Common myeloid progenitor, CD34-positive (primary cell): Measurements from ENCODE around the gene ANKRD55.
A peak's percentile ranks its signal among the peaks of the same experiment; 100 is the strongest.
"Not testable (repeated sequence)": the region's sequence is repeated elsewhere in the genome, so short reads cannot be mapped to it uniquely, and the experiment has no call there.

ENCODE experiments used
- CTCF ChIA-PET: fragments of 350-600 bp; sonication (Branson Sonifier 250); formaldehyde crosslinking; loops from one replicate; lab custom pipeline; 2021; ENCODE audit warnings: antibody characterized with exemption; lab: Charles Lee
- POLR2A ChIA-PET: fragments of 350-600 bp; sonication (Branson Sonifier 250); formaldehyde crosslinking; loops from one replicate; lab custom pipeline; 2021; ENCODE audit warnings: antibody characterized with exemption; lab: Charles Lee
- DNase-seq, 3 donors: peaks; one replicate each; pipeline versions ENCODE4 v3.0.0 to v3.0.0-alpha.2; 2013
- H3K27ac ChIP-seq, 2 experiments: 1 replicate in 1 of 2; 2 replicates in 1 of 2; pipeline ENCODE4 v1.7.0; 2013; ENCODE audit warnings: inconsistent platforms in 2 of 2, low read length in 2 of 2, mild to moderate bottlenecking in 2 of 2, low read depth in 1 of 2, moderate library complexity in 1 of 2; ENCODE audit not compliant: severe bottlenecking in 2 of 2, insufficient read depth in 1 of 2, poor library complexity in 1 of 2
- H3K27me3 ChIP-seq, 5 experiments: replicated peaks in 2 of 5; 1 replicate in 3 of 5; 2 replicates in 2 of 5; pipeline versions ENCODE4 v1.6.1 to v1.7.0; 2013; ENCODE audit warnings: low read length in 4 of 5, mild to moderate bottlenecking in 2 of 5, moderate library complexity in 2 of 5, inconsistent platforms in 1 of 5; ENCODE audit not compliant: insufficient read depth in 5 of 5, control insufficient read depth in 4 of 5
- H3K36me3 ChIP-seq, 4 experiments: 1 replicate in 2 of 4; 2 replicates in 2 of 4; pipeline versions ENCODE4 v1.6.1 to v1.7.0; 2013; ENCODE audit warnings: low read length in 3 of 4, control low read depth in 1 of 4, mild to moderate bottlenecking in 1 of 4; ENCODE audit not compliant: control insufficient read depth in 4 of 4, insufficient read depth in 4 of 4
- H3K4me1 ChIP-seq, 4 experiments: 1 replicate in 3 of 4; 2 replicates in 1 of 4; pipeline versions ENCODE4 v1.6.1 to v1.7.1; 2013; ENCODE audit warnings: low read length in 3 of 4, mild to moderate bottlenecking in 3 of 4, control low read depth in 1 of 4, inconsistent platforms in 1 of 4, moderate library complexity in 1 of 4; ENCODE audit not compliant: control insufficient read depth in 4 of 4, insufficient read depth in 4 of 4; ENCODE audit errors: control extremely low read depth in 1 of 4
- H3K4me3 ChIP-seq, 7 experiments: 1 replicate in 4 of 7; 2 replicates in 3 of 7; pipeline versions ENCODE4 v1.5.1 to v1.7.0; 2013; ENCODE audit warnings: mild to moderate bottlenecking in 7 of 7, low read length in 6 of 7, moderate library complexity in 6 of 7, inconsistent platforms in 2 of 7, low read depth in 2 of 7, control low read depth in 1 of 7; ENCODE audit not compliant: insufficient read depth in 4 of 7, control insufficient read depth in 1 of 7; ENCODE audit errors: extremely low read depth in 1 of 7
- H3K9me3 ChIP-seq, 5 experiments: 1 replicate in 4 of 5; 2 replicates in 1 of 5; pipeline versions ENCODE4 v1.6.1 to v1.7.1; 2013; ENCODE audit warnings: low read length in 4 of 5, mild to moderate bottlenecking in 2 of 5, inconsistent platforms in 1 of 5, low read depth in 1 of 5, moderate library complexity in 1 of 5; ENCODE audit not compliant: control insufficient read depth in 4 of 5, insufficient read depth in 2 of 5; ENCODE audit errors: control extremely low read depth in 1 of 5
- WGBS: methylation state at CpG from one replicate; pipeline ENCODE4 v1.1.5; 2013; ENCODE audit not compliant: insufficient coverage; 5-methylcytosine and 5-hydroxymethylcytosine counted together

Gene ANKRD55

GRCh38 chr5:56090793-56091460, 142.2 kb downstream of the ANKRD55 start:
- no peak overlapping the region for H3K4me3 ChIP-seq
- H3K9me3 ChIP-seq, result no peaks in the 10 kb centered on the region
- peak in 1 of 3 donors; percentile 18 for DNase-seq
- CTCF ChIA-PET, result interaction anchor here (0.6 to 1.2 kb wide), 3 partner anchors 9 to 27 kb away, joined by 3 to 4 read pairs (median 3); no protein-coding TSS in a partner anchor
- no peaks in the 10 kb centered on the region for H3K27me3 ChIP-seq
- H3K4me1 ChIP-seq, result peaks cover 0 to 15% (median 12%) of the 10 kb centered on the region in 4 experiments
- no peak overlapping the region for H3K27ac ChIP-seq
- 85% methylated on average over 6 of the region's 7 CpGs for WGBS
- H3K36me3 ChIP-seq, result no peaks in the 10 kb centered on the region
- POLR2A ChIA-PET, result interaction anchor here (0.6 to 1.0 kb wide), 2 partner anchors 17 to 424 kb away, joined by 6 to 8 read pairs; no protein-coding TSS in a partner anchor

DNA sequence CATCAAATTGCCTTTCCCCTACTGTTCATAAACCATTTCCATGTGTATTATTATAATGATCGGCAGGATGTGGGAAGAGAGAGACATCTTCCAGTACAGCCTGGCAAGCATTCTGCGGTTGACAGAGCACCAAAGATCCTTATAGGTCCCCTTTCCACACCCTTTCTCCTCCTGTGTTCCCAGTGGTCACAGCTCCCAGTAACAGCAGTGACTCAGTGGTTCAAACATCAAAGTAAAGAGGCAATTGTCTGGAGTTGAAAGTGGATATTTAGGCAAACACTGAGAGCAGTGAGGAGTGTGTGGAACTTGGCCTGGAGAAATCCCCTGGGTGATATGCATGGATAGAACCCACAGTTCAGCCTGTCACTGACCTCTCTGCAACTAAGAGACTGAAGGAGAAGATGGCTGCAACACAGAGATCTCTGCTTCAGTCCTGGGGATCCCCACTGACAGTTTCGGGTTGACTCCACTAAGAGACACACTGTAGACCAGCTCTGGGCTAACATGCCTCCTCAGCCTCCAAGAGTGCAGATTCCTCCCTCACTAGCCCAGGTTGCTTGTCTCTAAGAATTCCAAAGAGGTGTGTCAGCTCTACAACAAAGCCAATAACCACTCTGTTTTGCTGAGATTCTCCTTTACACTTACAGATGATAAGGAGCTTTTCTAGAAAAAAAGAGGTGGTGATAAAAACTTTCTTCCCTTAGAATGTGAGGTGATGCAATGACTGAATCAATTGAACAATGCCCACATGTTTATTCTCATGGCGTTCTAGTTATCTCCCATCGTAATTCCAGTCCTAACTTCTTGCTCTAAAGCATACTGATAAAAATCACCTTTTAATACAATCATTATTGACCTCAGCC, 143.9 kb downstream of the ANKRD55 start:
- POLR2A ChIA-PET, result no interaction called here
- no peak for DNase-seq
- Histone ChIP-seq H3K36me3 (no peaks in the 10 kb centered on the region), H3K4me1 (peaks cover 0 to 25% (median 15%) of the 10 kb centered on the region in 4 experiments), H3K27ac (no peak overlapping the region), H3K9me3 (no peaks in the 10 kb centered on the region), H3K27me3 (no peaks in the 10 kb centered on the region), H3K4me3 (no peak overlapping the region)
- CTCF ChIA-PET, result no interaction called here
- WGBS, result no CpG with 5 or more reads among the region's 5 CpGs

DNA sequence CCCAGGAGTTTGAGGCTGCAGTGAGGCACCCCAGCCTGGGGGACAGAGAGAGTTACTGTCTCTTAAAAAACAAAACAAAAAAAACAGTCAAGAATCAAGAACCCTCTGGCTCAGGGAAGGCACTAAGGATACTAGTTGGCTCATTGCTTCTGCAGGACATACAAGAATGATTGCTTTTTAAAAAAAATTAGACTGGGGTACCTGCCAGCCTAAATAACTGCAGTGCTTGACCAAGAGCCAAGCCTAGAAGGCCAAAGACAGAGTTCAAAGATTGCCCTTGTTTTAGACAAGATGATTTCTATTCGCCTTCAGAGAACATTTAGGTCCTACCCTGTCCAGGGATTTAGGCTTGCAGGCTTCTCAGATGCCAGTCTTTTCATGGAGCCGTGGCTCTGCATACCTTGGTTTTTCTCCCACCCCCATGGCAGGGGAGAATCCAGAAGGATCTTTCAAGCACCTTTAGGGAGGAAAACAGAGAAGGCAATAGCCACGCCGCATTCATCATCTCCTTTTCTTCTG, 144.6 kb downstream of the ANKRD55 start:
- Histone ChIP-seq H3K9me3 (no peaks in the 10 kb centered on the region), H3K36me3 (no peaks in the 10 kb centered on the region), H3K27me3 (no peaks in the 10 kb centered on the region), H3K27ac (no peak overlapping the region), H3K4me3 (no peak overlapping the region), H3K4me1 (peaks cover 0 to 25% (median 15%) of the 10 kb centered on the region in 4 experiments)
- POLR2A ChIA-PET, result no interaction called here
- CTCF ChIA-PET, result no interaction called here
- no peak for DNase-seq
- 43% methylated on average over 2 of the region's 4 CpGs for WGBS

DNA sequence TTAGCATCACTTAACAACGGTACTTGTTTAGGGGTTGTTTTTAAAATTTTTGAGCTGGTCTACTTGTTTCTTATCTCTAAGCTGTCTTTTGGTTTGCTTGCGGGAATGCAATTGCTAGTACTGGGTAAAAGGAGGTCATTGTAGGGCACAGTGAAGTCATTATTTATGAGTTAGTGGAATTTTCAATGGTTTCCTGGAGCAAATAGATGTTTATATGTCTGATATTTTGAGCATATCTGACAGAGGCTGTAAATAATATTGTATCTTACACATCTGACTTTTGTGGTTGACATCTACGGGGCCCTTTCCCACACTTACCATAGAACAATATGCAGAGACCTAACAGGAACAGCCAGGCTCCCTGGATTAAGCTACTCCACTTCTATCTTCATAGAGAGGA, 147.9 kb downstream of the ANKRD55 start:
- ChIA-PET CTCF (interaction anchor here (1.3 kb wide), 1 partner anchor 115 kb away, joined by 3 read pairs; no protein-coding TSS in a partner anchor), POLR2A (no interaction called here)
- no peak overlapping the region for H3K27ac ChIP-seq
- peak overlapping the region in 1 of 7 experiments; percentile 38 for H3K4me3 ChIP-seq
- peaks cover 0 to 12% (median 5%) of the 10 kb centered on the region in 4 experiments for H3K4me1 ChIP-seq
- H3K9me3 ChIP-seq, result no peaks in the 10 kb centered on the region
- peak in 2 of 3 donors; percentile 37 to 46 for DNase-seq
- 0% methylated on average over 1 of the region's 3 CpGs for WGBS
- no peaks in the 10 kb centered on the region for H3K36me3 ChIP-seq
- no peaks in the 10 kb centered on the region for H3K27me3 ChIP-seq

GRCh38 chr5:56083286-56083854, 149.8 kb downstream of the ANKRD55 start:
- H3K27me3 ChIP-seq, result peaks cover 0 to 6% (median 2%) of the 10 kb centered on the region in 5 experiments
- H3K4me1 ChIP-seq, result peaks cover 0 to 12% (median 5%) of the 10 kb centered on the region in 4 experiments
- no peak overlapping the region for H3K4me3 ChIP-seq
- no peaks in the 10 kb centered on the region for H3K36me3 ChIP-seq
- no peak for DNase-seq
- H3K27ac ChIP-seq, result no peak overlapping the region
- ChIA-PET CTCF (no interaction called here), POLR2A (interaction anchor here (1.0 kb wide), 1 partner anchor 12 kb away, joined by 3 read pairs; no protein-coding TSS in a partner anchor)
- H3K9me3 ChIP-seq, result no peaks in the 10 kb centered on the region
- WGBS, result 93% methylated on average over 18 of the region's 20 CpGs

DNA sequence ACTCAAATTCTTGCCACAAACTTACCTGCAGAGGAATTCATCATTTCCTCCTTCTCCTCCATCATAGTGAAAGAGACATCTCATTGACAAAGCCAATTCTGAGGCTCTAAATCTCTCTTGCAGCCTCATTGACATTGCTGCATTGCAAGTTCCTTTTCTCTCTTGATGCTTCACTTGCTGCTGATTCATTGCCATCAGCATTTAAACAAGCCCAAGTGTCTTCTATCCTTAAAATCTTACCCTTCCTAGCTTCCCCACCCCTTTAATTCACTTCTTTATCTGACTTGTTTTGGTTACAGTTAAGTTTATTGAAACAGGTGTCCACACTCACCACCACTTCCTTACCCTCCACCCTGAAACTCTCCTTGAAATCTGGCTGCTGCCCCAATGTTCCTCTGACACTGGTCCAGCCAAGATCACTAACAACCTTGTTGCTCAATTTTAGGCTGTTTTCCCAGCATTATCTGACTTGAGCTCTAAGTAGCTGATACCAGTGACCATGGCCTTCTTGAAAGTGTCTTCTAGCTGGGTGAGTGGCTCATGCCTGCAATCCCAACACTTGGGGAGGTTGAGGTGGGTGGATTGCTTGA, 152.0 kb downstream of the ANKRD55 start:
- H3K27ac ChIP-seq, H3K4me3 ChIP-seq, H3K36me3 ChIP-seq, H3K9me3 ChIP-seq, CTCF ChIA-PET: not testable (repeated sequence)
- POLR2A ChIA-PET, result interaction anchor here (0.6 kb wide), 1 partner anchor 12 kb away, joined by 3 read pairs; no protein-coding TSS in a partner anchor
- peaks cover 0 to 15% (median 4%) of the 10 kb centered on the region in 5 experiments for H3K27me3 ChIP-seq
- peak in 2 of 3 donors; percentile 24 to 27 for DNase-seq
- peaks cover 0 to 12% (median 5%) of the 10 kb centered on the region in 4 experiments for H3K4me1 ChIP-seq
